Duodenal mucosa (tissue), 2 donors: ENCODE data around the gene ASB13.
"Not testable (repeated sequence)": the region's sequence is repeated elsewhere in the genome, so short reads cannot be mapped to it uniquely, and the experiment has no call there.

ENCODE experiments used
- H3K27ac ChIP-seq: one replicate; pipeline ENCODE4 v1.7.0; 2013; ENCODE audit warnings: low read depth, low read length
- H3K27me3 ChIP-seq, 2 donors: one replicate each; pipeline ENCODE4 v1.7.0; 2013; ENCODE audit warnings: low read length in 2 of 2, control low read depth in 1 of 2; ENCODE audit not compliant: insufficient read depth in 2 of 2, control insufficient read depth in 1 of 2
- H3K36me3 ChIP-seq, 2 donors: one replicate each; pipeline ENCODE4 v1.7.0; 2013; ENCODE audit warnings: low read length in 2 of 2, control low read depth in 1 of 2; ENCODE audit not compliant: insufficient read depth in 2 of 2, control insufficient read depth in 1 of 2
- H3K4me1 ChIP-seq, 2 donors: one replicate each; pipeline ENCODE4 v1.7.0; 2013; ENCODE audit warnings: low read length in 2 of 2, control low read depth in 1 of 2; ENCODE audit not compliant: insufficient read depth in 2 of 2, control insufficient read depth in 1 of 2
- H3K4me3 ChIP-seq, 2 donors: one replicate each; pipeline ENCODE4 v1.7.0; 2013; ENCODE audit warnings: low read length in 2 of 2, low read depth in 1 of 2
- H3K9ac ChIP-seq, 2 donors: one replicate each; pipeline ENCODE4 v1.7.0; 2013; ENCODE audit warnings: low read length in 2 of 2, low read depth in 1 of 2
- H3K9me3 ChIP-seq, 2 donors: one replicate each; pipeline ENCODE4 v1.7.0; 2013; ENCODE audit warnings: low read length in 2 of 2, control low read depth in 1 of 2; ENCODE audit not compliant: control insufficient read depth in 1 of 2

Gene ASB13

GRCh38 chr10:5599613-5600520, 66.5 kb downstream of the ASB13 start:
- Histone ChIP-seq H3K4me1 (no peaks in the 10 kb centered on the region), H3K9me3 (no peaks in the 10 kb centered on the region), H3K36me3 (no peaks in the 10 kb centered on the region), H3K27ac (no peak overlapping the region), H3K27me3 (no peaks in the 10 kb centered on the region), H3K4me3 (no peak overlapping the region), H3K9ac (no peak overlapping the region)

DNA sequence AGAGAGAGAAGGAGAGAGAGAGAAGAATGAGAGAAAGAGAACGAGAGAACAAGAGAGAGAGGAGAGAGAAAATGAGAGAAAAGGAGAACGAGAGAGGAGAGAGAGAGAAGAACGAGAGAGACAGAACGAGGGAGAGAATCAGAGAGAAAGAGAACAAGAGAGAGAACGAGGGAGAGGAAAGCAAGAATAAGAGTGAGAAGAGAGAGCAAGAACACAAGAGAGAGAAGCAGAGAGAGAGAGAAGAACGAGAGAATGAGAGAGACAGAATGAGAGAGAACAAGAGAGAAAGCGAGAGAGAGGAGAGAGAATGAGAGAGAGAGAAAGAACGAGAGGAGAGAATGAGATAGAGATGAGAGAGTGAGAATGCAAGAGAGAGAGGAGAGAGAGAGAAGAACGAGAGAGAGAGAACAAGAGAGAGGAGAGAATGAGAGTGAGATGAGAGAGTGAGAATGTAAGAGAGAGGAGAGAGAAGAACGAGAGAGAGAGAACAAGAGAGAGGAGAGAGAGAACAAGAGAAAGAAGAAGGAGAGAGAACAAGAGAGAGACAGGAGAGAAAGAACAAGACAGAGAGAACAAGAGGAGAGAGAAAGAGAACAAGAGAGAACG, 68.2 kb downstream of the ASB13 start:
- no peak overlapping the region for H3K9ac ChIP-seq
- no peaks in the 10 kb centered on the region for H3K4me1 ChIP-seq

GRCh38 chr10:5596611-5597341, 69.6 kb downstream of the ASB13 start:
- H3K4me1 ChIP-seq = no peaks in the 10 kb centered on the region
- no peak overlapping the region for H3K4me3 ChIP-seq
- no peaks in the 10 kb centered on the region for H3K36me3 ChIP-seq
- no peak overlapping the region for H3K9ac ChIP-seq
- H3K27ac ChIP-seq = no peak overlapping the region
- H3K27me3 ChIP-seq = peaks cover 0 to 3% of the 10 kb centered on the region in 2 donors
- no peaks in the 10 kb centered on the region for H3K9me3 ChIP-seq

More for the DNA sequence above, 68.2 kb downstream of the ASB13 start:
- Histone ChIP-seq H3K27me3 (peaks cover 0 to 3% of the 10 kb centered on the region in 2 donors), H3K36me3 (no peaks in the 10 kb centered on the region), H3K4me3 (no peak overlapping the region), H3K27ac (no peak overlapping the region), H3K9me3 (no peaks in the 10 kb centered on the region)

GRCh38 chr10:5595994-5596471, 70.4 kb downstream of the ASB13 start:
- Histone ChIP-seq H3K27ac (no peak overlapping the region), H3K27me3 (peaks cover 0 to 3% of the 10 kb centered on the region in 2 donors), H3K4me1 (no peaks in the 10 kb centered on the region), H3K9me3 (no peaks in the 10 kb centered on the region), H3K36me3 (no peaks in the 10 kb centered on the region), H3K4me3 (no peak overlapping the region), H3K9ac (no peak overlapping the region)

DNA sequence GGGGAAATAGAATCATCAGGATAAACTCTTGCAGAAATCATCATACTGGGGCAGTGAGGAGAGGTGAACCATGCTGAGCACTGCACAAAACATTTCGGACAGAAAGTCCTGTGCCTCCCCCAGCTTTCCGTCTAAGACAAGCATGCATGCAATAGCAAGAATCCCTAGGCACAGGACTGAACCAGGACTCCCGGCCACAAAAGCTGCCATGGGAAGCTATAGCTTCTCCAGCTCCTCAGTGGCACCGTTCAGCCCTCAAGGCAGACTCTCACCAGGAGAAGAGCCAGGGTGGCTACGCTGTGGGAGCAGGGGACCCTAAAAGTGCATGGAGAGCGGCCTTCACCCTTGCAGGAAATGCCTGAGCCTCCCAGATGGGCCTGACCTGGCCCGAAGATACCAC, 70.8 kb downstream of the ASB13 start:
- H3K36me3 ChIP-seq = no peaks in the 10 kb centered on the region
- H3K9me3 ChIP-seq = no peaks in the 10 kb centered on the region
- no peaks in the 10 kb centered on the region for H3K4me1 ChIP-seq
- H3K27me3 ChIP-seq = peaks cover 0 to 3% of the 10 kb centered on the region in 2 donors
- H3K27ac ChIP-seq = no peak overlapping the region
- no peak overlapping the region for H3K4me3 ChIP-seq
- no peak overlapping the region for H3K9ac ChIP-seq

DNA sequence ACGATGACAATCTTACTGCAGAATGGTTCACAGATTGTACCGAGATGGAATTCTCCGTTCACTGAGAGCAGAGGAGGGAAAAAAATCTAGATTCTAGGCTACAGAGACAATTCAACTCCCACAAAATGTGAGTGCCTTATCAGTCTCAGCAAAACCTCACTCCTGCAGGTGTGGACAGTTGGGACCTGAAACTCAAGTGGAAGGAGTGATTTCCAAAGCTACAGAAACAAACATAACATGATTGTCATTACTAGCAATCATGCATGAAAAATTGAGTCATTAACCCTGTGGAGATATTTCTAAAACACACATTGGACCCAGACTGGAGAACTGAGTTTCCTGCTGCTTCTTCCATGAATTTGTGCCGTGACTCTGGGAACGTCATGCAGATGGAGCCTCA, 71.3 kb downstream of the ASB13 start:
- Histone ChIP-seq H3K9me3 (no peaks in the 10 kb centered on the region), H3K4me3 (no peak overlapping the region), H3K4me1 (no peaks in the 10 kb centered on the region), H3K36me3 (no peaks in the 10 kb centered on the region), H3K9ac (no peak overlapping the region), H3K27me3 (peaks cover 0 to 3% of the 10 kb centered on the region in 2 donors), H3K27ac (no peak overlapping the region)

DNA sequence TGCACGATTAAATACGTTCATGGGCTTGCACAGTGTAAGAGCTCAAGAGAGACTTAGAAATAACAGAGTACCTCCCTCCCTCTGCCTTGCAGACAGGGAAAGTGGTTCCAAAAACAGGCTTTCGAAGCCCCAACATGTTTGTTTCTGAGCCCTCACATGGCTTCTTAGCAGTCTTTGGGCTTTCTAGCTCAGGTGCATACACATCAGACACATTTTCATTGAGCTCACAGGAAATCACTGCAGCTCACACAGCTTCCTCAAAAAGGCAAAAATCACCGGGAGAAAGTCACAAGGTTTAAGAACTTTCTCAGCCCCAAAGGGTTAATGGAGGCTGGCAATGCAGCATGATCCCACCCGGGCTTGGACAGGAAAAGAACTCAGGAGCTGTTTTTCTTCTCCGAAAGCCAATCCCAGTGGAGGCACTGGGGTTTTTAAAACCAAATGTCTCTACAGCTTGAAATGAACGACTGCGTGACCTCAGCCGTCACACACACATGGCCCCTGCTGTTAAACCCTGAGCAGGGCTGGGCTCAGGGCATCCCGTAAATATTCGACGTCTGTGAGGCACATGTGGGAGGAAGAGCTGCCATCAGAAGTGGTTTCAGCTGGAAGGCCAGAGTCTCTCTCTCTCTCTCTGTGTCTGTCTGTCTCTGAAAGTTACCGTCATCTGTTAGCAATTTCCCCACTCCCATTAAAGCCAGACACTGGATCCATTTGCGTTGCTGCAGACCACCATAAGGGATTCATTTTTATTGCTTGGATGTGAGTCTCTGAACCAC, 71.9 kb downstream of the ASB13 start:
- H3K36me3 ChIP-seq = no peaks in the 10 kb centered on the region
- H3K4me1 ChIP-seq = no peaks in the 10 kb centered on the region
- no peaks in the 10 kb centered on the region for H3K9me3 ChIP-seq

GRCh38 chr10:5593347-5593746, 73.0 kb downstream of the ASB13 start:
- not testable (repeated sequence) for H3K27ac ChIP-seq, H3K9ac ChIP-seq, H3K27me3 ChIP-seq, H3K4me3 ChIP-seq, H3K36me3 ChIP-seq, H3K4me1 ChIP-seq, H3K9me3 ChIP-seq

More for the DNA sequence above, 71.9 kb downstream of the ASB13 start:
- no peak overlapping the region for H3K9ac ChIP-seq
- H3K4me3 ChIP-seq = no peak overlapping the region
- H3K27ac ChIP-seq = no peak overlapping the region
- H3K27me3 ChIP-seq = peaks cover 0 to 3% of the 10 kb centered on the region in 2 donors

- no peak overlapping the region for H3K4me3 ChIP-seq
- peaks cover 0 to 7% of the 10 kb centered on the region in 2 donors for H3K4me1 ChIP-seq
- no peak overlapping the region for H3K9ac ChIP-seq
- peaks cover 0 to 6% of the 10 kb centered on the region in 2 donors for H3K27me3 ChIP-seq
- no peak overlapping the region for H3K27ac ChIP-seq
- H3K36me3 ChIP-seq = no peaks in the 10 kb centered on the region
- H3K9me3 ChIP-seq = no peaks in the 10 kb centered on the region
These were observed 74.3 kb downstream of the ASB13 start for GRCh38 chr10:5592070-5592469.
